HCT116 (cell line): ENCODE data around the gene ZNF469. TPM values are rescaled to one million over a fixed set of nuclear protein-coding genes. Genes with fewer than 3 reads are reported as not detected.

Source experiments
- ATAC-seq: fragments of 200-7000 bp; cut with Tn5 transposase; 2 replicates; pipeline ENCODE4 v1.9.1; 2020; ENCODE audit warnings: mild to moderate bottlenecking, moderate library complexity
- BruUV-seq: library from RNA; stranded (reverse); fragments of 400-500 nt; replicated peaks from 2 replicates; lab custom pipeline; 2021; lab: Mats Ljungman, UMichigan
- CTCF ChIA-PET: fragments of 300-600 bp; sonication (Branson Sonifier 250); formaldehyde crosslinking; loops from one replicate; lab custom pipeline; 2021; ENCODE audit warnings: antibody characterized with exemption; lab: Charles Lee
- POLR2A ChIA-PET: fragments of 300-600, 350-600 bp; sonication (Branson Sonifier 250); formaldehyde crosslinking; loops from one replicate; lab custom pipeline; 2021; ENCODE audit warnings: antibody characterized with exemption; lab: Charles Lee
- RAD21 ChIA-PET, 2 experiments: fragments of 300-600 bp; sonication (Branson Sonifier 250); formaldehyde crosslinking; loops; one replicate each; lab custom pipeline; 2023; ENCODE audit warnings: low total read pairs in 2 of 2; ENCODE audit not compliant: uncharacterized antibody in 2 of 2, unreplicated experiment in 2 of 2, low non-redundant PET in 1 of 2; lab: Charles Lee
- DNase-seq: peaks from one replicate; pipeline ENCODE4 v3.0.0-alpha.2; 2010; ENCODE audit warnings: low read depth, low spot score
- H2AFZ ChIP-seq: fragments of 200-600 bp; shearing (Covaris generic), sonication (generic); 2 replicates; pipeline ENCODE4 v1.6.1; 2017; ENCODE audit warnings: low read depth, mixed run types, mixed read lengths, antibody characterized with exemption, low read length; ENCODE audit not compliant: poor library complexity, severe bottlenecking
- H3K27ac ChIP-seq: 2 replicates; pipeline ENCODE4 v1.5.1; 2012; ENCODE audit warnings: low read depth, low read length
- H3K27me3 ChIP-seq: fragments of 200-600 bp; sonication (generic); 2 replicates; pipeline ENCODE4 v1.6.1; 2016; ENCODE audit warnings: mixed run types, low read length, mixed read lengths; ENCODE audit not compliant: insufficient read depth
- H3K36me3 ChIP-seq, 2 experiments: fragments of 200-500 bp in 1 of 2; fragments of 200-600 bp in 1 of 2; sonication (Bioruptor generic) in 1 of 2; sonication (generic) in 1 of 2; 2 replicates each; pipeline versions ENCODE4 v1.5.1 to v1.6.1; 2014 to 2016; ENCODE audit warnings: low read length in 2 of 2, inconsistent platforms in 1 of 2, mixed read lengths in 1 of 2, mixed run types in 1 of 2; ENCODE audit not compliant: insufficient read depth in 2 of 2, control insufficient read depth in 1 of 2
- H3K4me1 ChIP-seq, 2 experiments: fragments of 200-600 bp in 1 of 2; sonication (generic) in 1 of 2; 2 replicates each; pipeline versions ENCODE4 v1.5.1 to v1.6.1; 2012 to 2017; ENCODE audit warnings: low read length in 2 of 2, inconsistent platforms in 1 of 2, mild to moderate bottlenecking in 1 of 2, mixed read lengths in 1 of 2, mixed run types in 1 of 2, moderate library complexity in 1 of 2; ENCODE audit not compliant: insufficient read depth in 2 of 2, control insufficient read depth in 1 of 2
- H3K4me2 ChIP-seq: fragments of 200-600 bp; sonication (generic); 2 replicates; pipeline ENCODE4 v1.6.1; 2017; ENCODE audit warnings: mixed run types, low read length, mixed read lengths
- H3K4me3 ChIP-seq, 2 experiments: fragments of 200-600 bp in 1 of 2; sonication (generic) in 1 of 2; replicated peaks in 1 of 2; 2 replicates each; pipeline ENCODE4 v1.5.1; 2011 to 2016; ENCODE audit warnings: low read length in 2 of 2, control low read depth in 1 of 2, low read depth in 1 of 2, mild to moderate bottlenecking in 1 of 2, mixed read lengths in 1 of 2, mixed run types in 1 of 2
- H3K79me2 ChIP-seq: fragments of 200-600 bp; sonication (generic); 2 replicates; pipeline ENCODE4 v1.6.1; 2017; ENCODE audit warnings: mild to moderate bottlenecking, mixed run types, low read length, moderate library complexity, mixed read lengths; ENCODE audit not compliant: insufficient read depth
- H3K9ac ChIP-seq: fragments of 200-600 bp; sonication (generic); 2 replicates; pipeline ENCODE4 v1.6.1; 2016; ENCODE audit warnings: low read length, mixed read lengths
- H3K9me2 ChIP-seq: fragments of 200-600 bp; sonication (generic), shearing (Covaris generic); 2 replicates; pipeline ENCODE4 v1.6.1; 2017; ENCODE audit warnings: mixed run types, mild to moderate bottlenecking, moderate library complexity; ENCODE audit not compliant: insufficient read depth
- H3K9me3 ChIP-seq, 2 experiments: fragments of 200-500 bp in 1 of 2; fragments of 200-600 bp in 1 of 2; sonication (Bioruptor generic) in 1 of 2; sonication (generic) in 1 of 2; 2 replicates each; pipeline ENCODE4 v1.6.1; 2014 to 2017; ENCODE audit warnings: low read length in 2 of 2, mixed read lengths in 2 of 2, inconsistent platforms in 1 of 2, low read depth in 1 of 2, mild to moderate bottlenecking in 1 of 2, mixed run types in 1 of 2, moderate library complexity in 1 of 2; ENCODE audit not compliant: control insufficient read depth in 1 of 2, insufficient read depth in 1 of 2
- H4K20me1 ChIP-seq: fragments of 200-600 bp; sonication (generic), shearing (Covaris generic); 2 replicates; pipeline ENCODE4 v1.6.1; 2017; ENCODE audit warnings: mixed run types, mild to moderate bottlenecking, moderate library complexity; ENCODE audit not compliant: insufficient read depth
- CEBPB ChIP-seq: IDR thresholded peaks from 2 replicates; pipeline ENCODE4 v1.6.1; 2012; ENCODE audit warnings: low read depth
- EGR1 ChIP-seq: IDR thresholded peaks from 2 replicates; pipeline ENCODE4 v1.6.1; 2012; ENCODE audit warnings: low read depth
- ELF1 ChIP-seq: IDR thresholded peaks from 2 replicates; pipeline ENCODE4 v1.6.1; 2012; ENCODE audit warnings: low read depth, borderline replicate concordance
- EZH2 ChIP-seq: fragments of 200-600 bp; sonication (generic); IDR thresholded peaks from 2 replicates; pipeline ENCODE4 v1.6.1; 2017; ENCODE audit warnings: antibody characterized with exemption, mixed run types
- EZH2phosphoT487 ChIP-seq: fragments of 200-600 bp; IDR thresholded peaks from 2 replicates; pipeline ENCODE4 v1.6.1; 2018; ENCODE audit warnings: antibody characterized with exemption, borderline replicate concordance
- FOSL1 ChIP-seq: IDR thresholded peaks from 2 replicates; pipeline ENCODE4 v1.6.1; 2012; ENCODE audit warnings: low read depth
- POLR2AphosphoS5 ChIP-seq: IDR thresholded peaks from 2 replicates; pipeline ENCODE4 v1.6.1; 2011; ENCODE audit warnings: mild to moderate bottlenecking, low read depth, low read length, moderate library complexity
- RAD21 ChIP-seq: IDR thresholded peaks from 2 replicates; pipeline ENCODE4 v1.6.1; 2012; ENCODE audit warnings: low read depth, mild to moderate bottlenecking
- SRF ChIP-seq: IDR thresholded peaks from 2 replicates; pipeline ENCODE4 v1.6.1; 2012; ENCODE audit warnings: low read depth
- ZNF274 ChIP-seq: fragments of 200-500 bp; sonication (Bioruptor generic); IDR thresholded peaks from 2 replicates; pipeline ENCODE4 v1.6.1; 2014; ENCODE audit warnings: mild to moderate bottlenecking, low read depth, low read length, inconsistent platforms
- intact Hi-C: fragments of 100-400 bp; cut with micrococcal nuclease; formaldehyde crosslinking; loops from 2 replicates; pipeline ENCODE4 v1.10.0; 2022
- total RNA-seq: library from RNA; stranded (reverse); gene quantifications from one replicate; pipeline ENCODE4 v1.2.1, GENCODE V29; 2021; ENCODE audit not compliant: unreplicated experiment
- TF ChIP-seq, protein P1 (sequence below): IDR thresholded peaks from 2 replicates; pipeline ENCODE4 v1.6.1; 2012
- TF ChIP-seq, protein P2 (sequence below): IDR thresholded peaks from 2 replicates; pipeline ENCODE4 v1.6.1; 2012
- TF ChIP-seq, protein P3 (sequence below): IDR thresholded peaks from 2 replicates; pipeline ENCODE4 v1.6.1; 2011; ENCODE audit warnings: mild to moderate bottlenecking, low read length, moderate library complexity; ENCODE audit not compliant: insufficient replicate concordance; ENCODE audit errors: extremely low read depth
- TF ChIP-seq, protein P4 (sequence below), 3 experiments: fragments of 200-600 bp in 1 of 3; sonication (generic) in 1 of 3; IDR thresholded peaks in 2 of 3; conservative IDR thresholded peaks in 1 of 3; 2 replicates each; pipeline ENCODE4 v1.5.1; 2012 to 2017; ENCODE audit warnings: low read depth in 2 of 3, low read length in 2 of 3, antibody characterized with exemption in 1 of 3, borderline replicate concordance in 1 of 3, control low read depth in 1 of 3, mild to moderate bottlenecking in 1 of 3, mixed read lengths in 1 of 3, mixed run types in 1 of 3, moderate library complexity in 1 of 3; ENCODE audit not compliant: insufficient read depth in 1 of 3

The ZNF469 gene
- total RNA-seq, 1 experiment from 2014 or later, result 5.9 TPM

DNA sequence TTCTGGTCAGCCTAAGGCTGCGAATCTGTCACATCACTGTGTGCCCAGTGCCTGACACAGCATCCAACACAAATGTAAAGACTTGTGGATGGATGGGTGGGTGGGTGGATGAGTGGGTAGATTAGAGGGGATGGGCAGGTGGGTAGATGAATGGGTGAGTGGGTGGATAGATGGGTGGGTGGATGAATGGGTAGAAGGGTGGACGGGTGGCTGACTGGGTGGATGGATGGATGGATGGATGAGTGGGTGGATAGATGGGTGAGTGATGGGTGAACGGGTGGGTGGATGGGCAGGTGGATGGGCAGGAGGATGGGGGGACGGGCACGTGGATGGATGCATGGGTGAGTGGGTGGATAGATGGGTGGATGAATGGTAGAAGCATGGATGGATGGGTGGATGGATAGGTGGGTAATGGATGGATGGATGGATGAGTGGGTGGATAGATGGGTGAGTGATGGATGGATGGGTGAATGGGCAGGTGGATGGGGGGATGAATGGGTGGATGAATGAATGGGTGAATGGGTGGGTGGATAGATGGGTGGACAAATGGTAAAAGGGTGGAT is 39.2 kb downstream of the ZNF469 start (continued):
- TF ChIP-seq POLR2AphosphoS5, result no peak
- TF ChIP-seq, protein P1, sequence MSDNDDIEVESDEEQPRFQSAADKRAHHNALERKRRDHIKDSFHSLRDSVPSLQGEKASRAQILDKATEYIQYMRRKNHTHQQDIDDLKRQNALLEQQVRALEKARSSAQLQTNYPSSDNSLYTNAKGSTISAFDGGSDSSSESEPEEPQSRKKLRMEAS, result no peak
- TF ChIP-seq ZNF274, result no peak
- TF ChIP-seq EGR1, result no peak
- TF ChIP-seq RAD21, result no peak
- TF ChIP-seq, protein P2, sequence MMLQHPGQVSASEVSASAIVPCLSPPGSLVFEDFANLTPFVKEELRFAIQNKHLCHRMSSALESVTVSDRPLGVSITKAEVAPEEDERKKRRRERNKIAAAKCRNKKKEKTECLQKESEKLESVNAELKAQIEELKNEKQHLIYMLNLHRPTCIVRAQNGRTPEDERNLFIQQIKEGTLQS, result no peak
- TF ChIP-seq EZH2, result no peak
- TF ChIP-seq ELF1, result no peak

DNA sequence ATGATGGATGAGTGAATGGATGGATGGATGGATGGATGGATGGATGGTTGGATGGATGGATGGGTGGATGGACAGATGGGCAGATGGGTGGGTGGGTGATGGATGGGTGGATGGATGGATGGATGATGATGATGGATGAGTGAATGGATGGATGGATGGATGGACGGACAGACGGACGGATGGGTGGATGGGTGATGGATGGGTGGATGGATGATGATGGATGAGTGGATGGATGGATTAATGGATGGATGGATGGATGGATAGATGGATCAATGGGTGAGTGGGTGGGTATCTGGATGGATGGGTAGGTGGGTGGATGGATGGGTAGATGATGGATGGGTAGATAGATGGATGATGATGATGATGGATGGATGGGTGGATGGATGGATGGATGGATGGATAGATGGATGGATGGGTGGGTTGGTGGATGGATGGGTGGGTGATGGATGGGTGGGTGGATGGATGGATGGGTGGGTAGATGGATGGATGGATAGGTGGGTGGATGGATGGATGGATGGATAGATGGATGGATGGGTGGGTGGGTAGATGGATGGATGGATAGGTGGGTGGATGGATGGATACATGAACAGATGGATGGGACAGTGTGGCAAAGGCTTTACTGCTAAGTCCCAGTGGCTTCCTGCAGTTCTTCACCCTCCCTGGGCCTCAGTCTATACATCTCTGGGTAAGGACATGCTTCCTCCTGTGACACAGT is 40.1 kb downstream of the ZNF469 start:
- CTCF ChIA-PET, result no interaction called here
- DNase-seq (no peak), ATAC-seq (no peak)
- Histone ChIP-seq H2AFZ (no peak overlapping the region), H3K4me1 (no peaks in the 10 kb centered on the region), H3K4me3 (no peak overlapping the region), H3K9me3 (no peaks in the 10 kb centered on the region), H3K4me2 (no peak overlapping the region), H4K20me1 (no peaks in the 10 kb centered on the region), H3K9ac (no peak overlapping the region), H3K27me3 (no peaks in the 10 kb centered on the region), H3K9me2 (no peaks in the 10 kb centered on the region), H3K36me3 (no peaks in the 10 kb centered on the region), H3K79me2 (no peaks in the 10 kb centered on the region), H3K27ac (no peak overlapping the region)
- POLR2A ChIA-PET, result no interaction called here
- RAD21 ChIA-PET, result no interaction called here
- no peak for TF ChIP-seq EGR1
- no peak for TF ChIP-seq POLR2AphosphoS5
- TF ChIP-seq, protein P3, sequence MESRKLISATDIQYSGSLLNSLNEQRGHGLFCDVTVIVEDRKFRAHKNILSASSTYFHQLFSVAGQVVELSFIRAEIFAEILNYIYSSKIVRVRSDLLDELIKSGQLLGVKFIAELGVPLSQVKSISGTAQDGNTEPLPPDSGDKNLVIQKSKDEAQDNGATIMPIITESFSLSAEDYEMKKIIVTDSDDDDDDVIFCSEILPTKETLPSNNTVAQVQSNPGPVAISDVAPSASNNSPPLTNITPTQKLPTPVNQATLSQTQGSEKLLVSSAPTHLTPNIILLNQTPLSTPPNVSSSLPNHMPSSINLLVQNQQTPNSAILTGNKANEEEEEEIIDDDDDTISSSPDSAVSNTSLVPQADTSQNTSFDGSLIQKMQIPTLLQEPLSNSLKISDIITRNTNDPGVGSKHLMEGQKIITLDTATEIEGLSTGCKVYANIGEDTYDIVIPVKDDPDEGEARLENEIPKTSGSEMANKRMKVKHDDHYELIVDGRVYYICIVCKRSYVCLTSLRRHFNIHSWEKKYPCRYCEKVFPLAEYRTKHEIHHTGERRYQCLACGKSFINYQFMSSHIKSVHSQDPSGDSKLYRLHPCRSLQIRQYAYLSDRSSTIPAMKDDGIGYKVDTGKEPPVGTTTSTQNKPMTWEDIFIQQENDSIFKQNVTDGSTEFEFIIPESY, result no peak
- no peak for TF ChIP-seq CEBPB
- TF ChIP-seq EZH2phosphoT487, result no peak
- TF ChIP-seq, protein P4, sequence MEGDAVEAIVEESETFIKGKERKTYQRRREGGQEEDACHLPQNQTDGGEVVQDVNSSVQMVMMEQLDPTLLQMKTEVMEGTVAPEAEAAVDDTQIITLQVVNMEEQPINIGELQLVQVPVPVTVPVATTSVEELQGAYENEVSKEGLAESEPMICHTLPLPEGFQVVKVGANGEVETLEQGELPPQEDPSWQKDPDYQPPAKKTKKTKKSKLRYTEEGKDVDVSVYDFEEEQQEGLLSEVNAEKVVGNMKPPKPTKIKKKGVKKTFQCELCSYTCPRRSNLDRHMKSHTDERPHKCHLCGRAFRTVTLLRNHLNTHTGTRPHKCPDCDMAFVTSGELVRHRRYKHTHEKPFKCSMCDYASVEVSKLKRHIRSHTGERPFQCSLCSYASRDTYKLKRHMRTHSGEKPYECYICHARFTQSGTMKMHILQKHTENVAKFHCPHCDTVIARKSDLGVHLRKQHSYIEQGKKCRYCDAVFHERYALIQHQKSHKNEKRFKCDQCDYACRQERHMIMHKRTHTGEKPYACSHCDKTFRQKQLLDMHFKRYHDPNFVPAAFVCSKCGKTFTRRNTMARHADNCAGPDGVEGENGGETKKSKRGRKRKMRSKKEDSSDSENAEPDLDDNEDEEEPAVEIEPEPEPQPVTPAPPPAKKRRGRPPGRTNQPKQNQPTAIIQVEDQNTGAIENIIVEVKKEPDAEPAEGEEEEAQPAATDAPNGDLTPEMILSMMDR (IDR thresholded peaks at IDR 0.05 in 2 of 3, conservative IDR thresholded peaks at IDR 0.05 in 1 of 3; ENCODE audit: borderline replicate concordance in 1 of 3, insufficient read depth in 1 of 3, low read depth in 2 of 3, low read length in 2 of 3), result no peak
- TF ChIP-seq FOSL1, result no peak
- no peak for TF ChIP-seq SRF
- TF ChIP-seq, protein P1, result no peak
- BruUV-seq, result no TSS peak
- intact Hi-C loops, result no loop called here
